HCT116 (cell line): ENCODE data around the gene KIAA0232. TPM values are rescaled to one million over a fixed set of nuclear protein-coding genes. Genes with fewer than 3 reads are reported as not detected.

Experiments used
- ATAC-seq: fragments of 200-7000 bp; cut with Tn5 transposase; 2 replicates; pipeline ENCODE4 v1.9.1; 2020; ENCODE audit warnings: mild to moderate bottlenecking, moderate library complexity
- BruUV-seq: library from RNA; stranded (reverse); fragments of 400-500 nt; replicated peaks from 2 replicates; lab custom pipeline; 2021; lab: Mats Ljungman, UMichigan
- CTCF ChIA-PET: fragments of 300-600 bp; sonication (Branson Sonifier 250); formaldehyde crosslinking; loops from one replicate; lab custom pipeline; 2021; ENCODE audit warnings: antibody characterized with exemption; lab: Charles Lee
- POLR2A ChIA-PET: fragments of 300-600, 350-600 bp; sonication (Branson Sonifier 250); formaldehyde crosslinking; loops from one replicate; lab custom pipeline; 2021; ENCODE audit warnings: antibody characterized with exemption; lab: Charles Lee
- RAD21 ChIA-PET, 2 experiments: fragments of 300-600 bp; sonication (Branson Sonifier 250); formaldehyde crosslinking; loops; one replicate each; lab custom pipeline; 2023; ENCODE audit warnings: low total read pairs in 2 of 2; ENCODE audit not compliant: uncharacterized antibody in 2 of 2, unreplicated experiment in 2 of 2, low non-redundant PET in 1 of 2; lab: Charles Lee
- DNase-seq: peaks from one replicate; pipeline ENCODE4 v3.0.0-alpha.2; 2010; ENCODE audit warnings: low read depth, low spot score
- H2AFZ ChIP-seq: fragments of 200-600 bp; shearing (Covaris generic), sonication (generic); 2 replicates; pipeline ENCODE4 v1.6.1; 2017; ENCODE audit warnings: low read depth, mixed run types, mixed read lengths, antibody characterized with exemption, low read length; ENCODE audit not compliant: poor library complexity, severe bottlenecking
- H3K27ac ChIP-seq: 2 replicates; pipeline ENCODE4 v1.5.1; 2012; ENCODE audit warnings: low read depth, low read length
- H3K27me3 ChIP-seq: fragments of 200-600 bp; sonication (generic); 2 replicates; pipeline ENCODE4 v1.6.1; 2016; ENCODE audit warnings: mixed run types, low read length, mixed read lengths; ENCODE audit not compliant: insufficient read depth
- H3K36me3 ChIP-seq, 2 experiments: fragments of 200-500 bp in 1 of 2; fragments of 200-600 bp in 1 of 2; sonication (Bioruptor generic) in 1 of 2; sonication (generic) in 1 of 2; 2 replicates each; pipeline versions ENCODE4 v1.5.1 to v1.6.1; 2014 to 2016; ENCODE audit warnings: low read length in 2 of 2, inconsistent platforms in 1 of 2, mixed read lengths in 1 of 2, mixed run types in 1 of 2; ENCODE audit not compliant: insufficient read depth in 2 of 2, control insufficient read depth in 1 of 2
- H3K4me1 ChIP-seq, 2 experiments: fragments of 200-600 bp in 1 of 2; sonication (generic) in 1 of 2; 2 replicates each; pipeline versions ENCODE4 v1.5.1 to v1.6.1; 2012 to 2017; ENCODE audit warnings: low read length in 2 of 2, inconsistent platforms in 1 of 2, mild to moderate bottlenecking in 1 of 2, mixed read lengths in 1 of 2, mixed run types in 1 of 2, moderate library complexity in 1 of 2; ENCODE audit not compliant: insufficient read depth in 2 of 2, control insufficient read depth in 1 of 2
- H3K4me2 ChIP-seq: fragments of 200-600 bp; sonication (generic); 2 replicates; pipeline ENCODE4 v1.6.1; 2017; ENCODE audit warnings: mixed run types, low read length, mixed read lengths
- H3K4me3 ChIP-seq, 2 experiments: fragments of 200-600 bp in 1 of 2; sonication (generic) in 1 of 2; replicated peaks in 1 of 2; 2 replicates each; pipeline ENCODE4 v1.5.1; 2011 to 2016; ENCODE audit warnings: low read length in 2 of 2, control low read depth in 1 of 2, low read depth in 1 of 2, mild to moderate bottlenecking in 1 of 2, mixed read lengths in 1 of 2, mixed run types in 1 of 2
- H3K79me2 ChIP-seq: fragments of 200-600 bp; sonication (generic); 2 replicates; pipeline ENCODE4 v1.6.1; 2017; ENCODE audit warnings: mild to moderate bottlenecking, mixed run types, low read length, moderate library complexity, mixed read lengths; ENCODE audit not compliant: insufficient read depth
- H3K9ac ChIP-seq: fragments of 200-600 bp; sonication (generic); 2 replicates; pipeline ENCODE4 v1.6.1; 2016; ENCODE audit warnings: low read length, mixed read lengths
- H3K9me2 ChIP-seq: fragments of 200-600 bp; sonication (generic), shearing (Covaris generic); 2 replicates; pipeline ENCODE4 v1.6.1; 2017; ENCODE audit warnings: mixed run types, mild to moderate bottlenecking, moderate library complexity; ENCODE audit not compliant: insufficient read depth
- H3K9me3 ChIP-seq, 2 experiments: fragments of 200-500 bp in 1 of 2; fragments of 200-600 bp in 1 of 2; sonication (Bioruptor generic) in 1 of 2; sonication (generic) in 1 of 2; 2 replicates each; pipeline ENCODE4 v1.6.1; 2014 to 2017; ENCODE audit warnings: low read length in 2 of 2, mixed read lengths in 2 of 2, inconsistent platforms in 1 of 2, low read depth in 1 of 2, mild to moderate bottlenecking in 1 of 2, mixed run types in 1 of 2, moderate library complexity in 1 of 2; ENCODE audit not compliant: control insufficient read depth in 1 of 2, insufficient read depth in 1 of 2
- H4K20me1 ChIP-seq: fragments of 200-600 bp; sonication (generic), shearing (Covaris generic); 2 replicates; pipeline ENCODE4 v1.6.1; 2017; ENCODE audit warnings: mixed run types, mild to moderate bottlenecking, moderate library complexity; ENCODE audit not compliant: insufficient read depth
- EGR1 ChIP-seq: IDR thresholded peaks from 2 replicates; pipeline ENCODE4 v1.6.1; 2012; ENCODE audit warnings: low read depth
- FOSL1 ChIP-seq: IDR thresholded peaks from 2 replicates; pipeline ENCODE4 v1.6.1; 2012; ENCODE audit warnings: low read depth
- POLR2AphosphoS5 ChIP-seq: IDR thresholded peaks from 2 replicates; pipeline ENCODE4 v1.6.1; 2011; ENCODE audit warnings: mild to moderate bottlenecking, low read depth, low read length, moderate library complexity
- RAD21 ChIP-seq: IDR thresholded peaks from 2 replicates; pipeline ENCODE4 v1.6.1; 2012; ENCODE audit warnings: low read depth, mild to moderate bottlenecking
- SIN3A ChIP-seq: IDR thresholded peaks from 2 replicates; pipeline ENCODE4 v1.6.1; 2012; ENCODE audit warnings: low read depth
- intact Hi-C: fragments of 100-400 bp; cut with micrococcal nuclease; formaldehyde crosslinking; loops from 2 replicates; pipeline ENCODE4 v1.10.0; 2022
- total RNA-seq: library from RNA; stranded (reverse); gene quantifications from one replicate; pipeline ENCODE4 v1.2.1, GENCODE V29; 2021; ENCODE audit not compliant: unreplicated experiment
- TF ChIP-seq, protein P1 (sequence below): IDR thresholded peaks from 2 replicates; pipeline ENCODE4 v1.6.1; 2011; ENCODE audit warnings: mild to moderate bottlenecking, low read length, moderate library complexity; ENCODE audit not compliant: insufficient replicate concordance; ENCODE audit errors: extremely low read depth
- TF ChIP-seq, protein P2 (sequence below): IDR thresholded peaks from 2 replicates; pipeline ENCODE4 v1.6.1; 2012
- TF ChIP-seq, protein P3 (sequence below), 3 experiments: fragments of 200-600 bp in 1 of 3; sonication (generic) in 1 of 3; IDR thresholded peaks in 2 of 3; conservative IDR thresholded peaks in 1 of 3; 2 replicates each; pipeline ENCODE4 v1.5.1; 2012 to 2017; ENCODE audit warnings: low read depth in 2 of 3, low read length in 2 of 3, antibody characterized with exemption in 1 of 3, borderline replicate concordance in 1 of 3, control low read depth in 1 of 3, mild to moderate bottlenecking in 1 of 3, mixed read lengths in 1 of 3, mixed run types in 1 of 3, moderate library complexity in 1 of 3; ENCODE audit not compliant: insufficient read depth in 1 of 3

KIAA0232 gene
- total RNA-seq, 1 experiment from 2014 or later = 18.1 TPM

DNA sequence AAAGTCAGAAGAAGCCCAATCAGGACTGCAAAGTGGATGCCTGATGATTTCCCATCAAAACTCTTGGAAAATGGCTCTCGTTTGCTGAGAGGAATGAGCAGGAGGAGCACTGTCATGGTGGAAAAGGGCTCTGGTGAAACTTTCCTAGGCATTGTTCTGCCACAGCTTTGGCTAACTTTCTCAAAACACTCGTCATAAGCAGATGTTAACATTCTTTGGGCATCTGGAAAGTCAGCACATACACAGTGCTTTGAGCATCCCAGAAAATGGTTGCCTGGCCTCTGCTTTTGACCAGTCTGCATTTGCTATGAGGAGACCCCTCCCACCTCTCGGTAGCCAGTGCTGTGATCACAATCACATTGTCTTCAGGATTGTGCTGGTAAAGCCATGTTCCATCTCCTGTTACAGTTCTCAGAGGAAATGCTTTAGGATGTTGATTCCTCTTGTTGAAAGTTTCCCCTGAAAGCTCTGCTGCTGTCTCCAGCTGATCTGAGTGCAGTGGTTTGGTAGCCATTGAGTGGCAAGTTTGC is 101.9 kb downstream of the KIAA0232 start:
- no peaks in the 10 kb centered on the region for H3K27me3 ChIP-seq
- ATAC-seq (no peak), DNase-seq (no peak)
- intact Hi-C loops = no loop called here
- no peaks in the 10 kb centered on the region for H3K79me2 ChIP-seq
- H3K36me3 ChIP-seq = peaks cover 6 to 11% of the 10 kb centered on the region in 2 experiments; a peak in 3 of 4 replicates
- H3K4me1 ChIP-seq = no peaks in the 10 kb centered on the region
- TF ChIP-seq, protein P1, sequence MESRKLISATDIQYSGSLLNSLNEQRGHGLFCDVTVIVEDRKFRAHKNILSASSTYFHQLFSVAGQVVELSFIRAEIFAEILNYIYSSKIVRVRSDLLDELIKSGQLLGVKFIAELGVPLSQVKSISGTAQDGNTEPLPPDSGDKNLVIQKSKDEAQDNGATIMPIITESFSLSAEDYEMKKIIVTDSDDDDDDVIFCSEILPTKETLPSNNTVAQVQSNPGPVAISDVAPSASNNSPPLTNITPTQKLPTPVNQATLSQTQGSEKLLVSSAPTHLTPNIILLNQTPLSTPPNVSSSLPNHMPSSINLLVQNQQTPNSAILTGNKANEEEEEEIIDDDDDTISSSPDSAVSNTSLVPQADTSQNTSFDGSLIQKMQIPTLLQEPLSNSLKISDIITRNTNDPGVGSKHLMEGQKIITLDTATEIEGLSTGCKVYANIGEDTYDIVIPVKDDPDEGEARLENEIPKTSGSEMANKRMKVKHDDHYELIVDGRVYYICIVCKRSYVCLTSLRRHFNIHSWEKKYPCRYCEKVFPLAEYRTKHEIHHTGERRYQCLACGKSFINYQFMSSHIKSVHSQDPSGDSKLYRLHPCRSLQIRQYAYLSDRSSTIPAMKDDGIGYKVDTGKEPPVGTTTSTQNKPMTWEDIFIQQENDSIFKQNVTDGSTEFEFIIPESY = no peak
- no peak for TF ChIP-seq POLR2AphosphoS5
- TF ChIP-seq, protein P2, sequence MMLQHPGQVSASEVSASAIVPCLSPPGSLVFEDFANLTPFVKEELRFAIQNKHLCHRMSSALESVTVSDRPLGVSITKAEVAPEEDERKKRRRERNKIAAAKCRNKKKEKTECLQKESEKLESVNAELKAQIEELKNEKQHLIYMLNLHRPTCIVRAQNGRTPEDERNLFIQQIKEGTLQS = no peak
- H3K4me3 ChIP-seq = no peak overlapping the region
- H4K20me1 ChIP-seq = no peaks in the 10 kb centered on the region
- POLR2A ChIA-PET = no interaction called here
- H3K9me2 ChIP-seq = no peaks in the 10 kb centered on the region
- no TSS peak for BruUV-seq
- H2AFZ ChIP-seq = no peak overlapping the region
- RAD21 ChIA-PET = no interaction called here
- CTCF ChIA-PET = interaction anchor here (0.7 to 4.2 kb wide), 2 partner anchors 11 to 220 kb away, joined by 4 to 34 read pairs; no protein-coding TSS in a partner anchor
- H3K4me2 ChIP-seq = no peak overlapping the region
- H3K9me3 ChIP-seq = no peaks in the 10 kb centered on the region
- H3K27ac ChIP-seq = no peak overlapping the region
- no peak overlapping the region for H3K9ac ChIP-seq

DNA sequence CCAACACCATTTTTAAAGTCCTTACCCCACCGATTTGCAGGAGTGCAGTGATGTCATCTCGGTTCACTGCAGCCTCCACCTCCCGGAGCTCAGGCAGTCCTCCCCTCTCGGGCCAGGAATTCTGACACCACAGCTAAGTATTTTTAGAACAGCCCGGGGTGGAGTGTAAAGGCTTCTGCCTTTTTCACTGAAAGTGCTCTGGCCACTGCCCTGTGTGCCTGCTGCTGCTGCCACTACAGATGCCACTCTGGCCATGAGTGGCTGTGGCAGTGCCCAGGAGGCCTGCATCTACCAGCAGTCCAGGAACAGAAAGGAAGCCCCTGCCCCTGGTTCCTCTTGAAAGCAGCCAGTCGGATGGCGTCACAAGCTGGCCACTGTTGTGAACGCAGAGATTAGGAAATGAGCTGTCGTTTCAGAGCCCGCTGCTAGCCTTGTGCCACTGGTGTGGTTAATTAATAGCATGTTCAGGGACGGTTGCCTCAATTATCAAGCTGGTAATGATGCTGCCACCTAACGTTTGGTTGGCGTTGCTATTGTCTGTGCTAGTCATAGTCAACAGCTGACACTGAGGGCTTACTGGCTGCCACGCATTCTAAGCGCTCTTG is 103.5 kb downstream of the KIAA0232 start:
- RAD21 ChIA-PET = no interaction called here

More for the DNA sequence above, 103.5 kb downstream of the KIAA0232 start:
- no peaks in the 10 kb centered on the region for H3K27me3 ChIP-seq
- H3K27ac ChIP-seq = no peak overlapping the region
- ChIA-PET POLR2A (no interaction called here), CTCF (interaction anchor here (4.2 kb wide), 1 partner anchor 13 kb away, joined by 34 read pairs; no protein-coding TSS in a partner anchor)
- H3K9me3 ChIP-seq = peaks cover 0 to 4% of the 10 kb centered on the region in 2 experiments; a peak in 2 of 4 replicates
- H3K9me2 ChIP-seq = no peaks in the 10 kb centered on the region
- no peaks in the 10 kb centered on the region for H3K4me1 ChIP-seq
- H3K36me3 ChIP-seq = peaks cover 5 to 11% of the 10 kb centered on the region in 2 experiments; a peak in 2 of 4 replicates
- ATAC-seq (peak; percentile 60; the same call in 1 of the 2 replicates), DNase-seq (no peak)
- H4K20me1 ChIP-seq = no peaks in the 10 kb centered on the region
- no peak overlapping the region for H3K4me2 ChIP-seq
- H3K9ac ChIP-seq = no peak overlapping the region
- TSS peak; percentile 4 for BruUV-seq
- no peaks in the 10 kb centered on the region for H3K79me2 ChIP-seq
- H2AFZ ChIP-seq = no peak overlapping the region
- no peak overlapping the region for H3K4me3 ChIP-seq
- intact Hi-C loops = no loop called here
- TF ChIP-seq RAD21 (peak; percentile 39; the same call in 1 of the 2 replicates), FOSL1 (no peak), EGR1 (no peak), SIN3A (no peak)
- TF ChIP-seq, protein P3, sequence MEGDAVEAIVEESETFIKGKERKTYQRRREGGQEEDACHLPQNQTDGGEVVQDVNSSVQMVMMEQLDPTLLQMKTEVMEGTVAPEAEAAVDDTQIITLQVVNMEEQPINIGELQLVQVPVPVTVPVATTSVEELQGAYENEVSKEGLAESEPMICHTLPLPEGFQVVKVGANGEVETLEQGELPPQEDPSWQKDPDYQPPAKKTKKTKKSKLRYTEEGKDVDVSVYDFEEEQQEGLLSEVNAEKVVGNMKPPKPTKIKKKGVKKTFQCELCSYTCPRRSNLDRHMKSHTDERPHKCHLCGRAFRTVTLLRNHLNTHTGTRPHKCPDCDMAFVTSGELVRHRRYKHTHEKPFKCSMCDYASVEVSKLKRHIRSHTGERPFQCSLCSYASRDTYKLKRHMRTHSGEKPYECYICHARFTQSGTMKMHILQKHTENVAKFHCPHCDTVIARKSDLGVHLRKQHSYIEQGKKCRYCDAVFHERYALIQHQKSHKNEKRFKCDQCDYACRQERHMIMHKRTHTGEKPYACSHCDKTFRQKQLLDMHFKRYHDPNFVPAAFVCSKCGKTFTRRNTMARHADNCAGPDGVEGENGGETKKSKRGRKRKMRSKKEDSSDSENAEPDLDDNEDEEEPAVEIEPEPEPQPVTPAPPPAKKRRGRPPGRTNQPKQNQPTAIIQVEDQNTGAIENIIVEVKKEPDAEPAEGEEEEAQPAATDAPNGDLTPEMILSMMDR (IDR thresholded peaks at IDR 0.05 in 2 of 3, conservative IDR thresholded peaks at IDR 0.05 in 1 of 3; ENCODE audit: borderline replicate concordance in 1 of 3, insufficient read depth in 1 of 3, low read depth in 2 of 3, low read length in 2 of 3) = peak; percentile 8 to 33 (median 27); a peak in 4 of 6 replicates
